HG03565 (cell line): ENCODE results near the gene RBM34.
"Not testable (repeated sequence)": the region's sequence is repeated elsewhere in the genome, so short reads cannot be mapped to it uniquely, and the experiment has no call there.

Experiments used
- ATAC-seq: cut with Tn5 transposase; IDR thresholded peaks from one replicate; pipeline ENCODE4 v1.9.1; 2021; ENCODE audit warnings: mild to moderate bottlenecking, moderate library complexity; ENCODE audit not compliant: unreplicated experiment

The RBM34 gene

GRCh38 chr1:235122348-235122747, 38.7 kb downstream of the RBM34 start:
- ATAC-seq, result no peak

GRCh38 chr1:235113183-235113917, 47.7 kb downstream of the RBM34 start:
- ATAC-seq, result no peak

- ATAC-seq, result no peak
Observed at GRCh38 chr1:235112297-235113182, 48.5 kb downstream of the RBM34 start.

DNA sequence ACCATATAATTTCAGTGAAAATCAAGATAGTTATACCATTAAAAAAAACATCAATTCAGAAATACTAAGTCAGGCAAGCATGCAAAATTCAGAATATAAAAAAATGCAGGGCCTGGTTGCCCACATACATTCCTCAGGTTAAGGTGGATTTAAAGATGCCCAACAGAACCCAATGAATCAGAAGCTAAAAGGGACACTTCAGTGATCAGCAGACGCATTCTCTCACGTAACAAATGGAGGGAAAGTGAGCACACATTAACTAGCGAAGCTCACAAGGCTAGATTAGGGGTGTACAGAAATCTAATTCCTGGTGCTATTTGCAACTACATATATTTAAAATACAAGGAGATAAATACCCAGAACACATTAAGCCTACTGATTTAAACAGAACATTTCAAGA, 49.9 kb downstream of the RBM34 start:
- no peak for ATAC-seq

- ATAC-seq, result no peak
Observed at GRCh38 chr1:235108876-235109275, 52.2 kb downstream of the RBM34 start.

GRCh38 chr1:235108185-235108593, 52.9 kb downstream of the RBM34 start:
- ATAC-seq, result no peak

- ATAC-seq, result no peak
Observed at GRCh38 chr1:235107368-235108184, 53.5 kb downstream of the RBM34 start.

GRCh38 chr1:235106457-235106856, 54.6 kb downstream of the RBM34 start:
- no peak for ATAC-seq

DNA sequence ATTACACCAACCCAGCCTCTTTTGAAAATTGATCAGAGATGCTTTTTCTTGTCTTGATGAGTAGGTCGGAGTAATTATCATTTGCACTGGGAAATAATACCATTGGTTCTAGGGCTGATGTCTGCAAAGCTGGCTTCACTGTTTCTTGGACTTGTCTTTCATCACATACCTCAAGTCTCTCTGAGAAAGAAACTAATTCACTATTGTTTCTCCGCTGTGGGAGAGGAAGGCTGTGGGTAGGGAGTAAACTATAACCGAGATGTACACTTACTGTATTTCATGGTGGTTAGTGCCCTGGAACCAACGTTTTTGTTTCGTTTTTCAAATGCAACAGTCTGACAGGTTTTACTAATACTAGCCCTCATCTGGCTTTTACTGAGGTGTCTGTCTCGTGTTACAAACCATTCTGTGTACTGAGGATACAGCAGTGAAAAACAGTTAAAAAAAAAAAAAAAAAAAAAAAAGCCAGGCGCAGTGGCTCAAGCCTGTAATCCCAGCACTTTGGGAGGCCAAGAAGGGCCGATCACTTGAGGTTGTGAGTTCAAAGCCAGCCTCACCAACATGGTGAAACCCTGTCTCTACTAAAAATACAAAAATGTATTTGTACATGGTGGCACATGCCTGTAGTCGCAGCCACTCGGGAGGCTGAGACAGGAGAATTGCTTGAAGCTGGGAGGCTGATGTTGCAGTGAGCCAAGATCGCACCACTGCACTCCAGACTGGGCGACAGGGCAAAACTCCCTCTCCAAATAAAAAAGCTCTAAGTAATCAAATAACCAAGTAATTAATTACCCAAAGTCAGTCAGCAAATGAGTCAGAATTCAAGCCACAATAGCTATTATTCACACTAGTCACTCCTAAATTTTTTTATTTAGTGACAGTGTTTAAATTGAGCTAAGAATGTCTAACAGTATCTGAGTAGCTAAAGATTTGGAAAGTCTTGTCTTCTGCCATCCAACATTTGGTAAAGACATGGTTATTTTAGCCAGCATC, 55.7 kb downstream of the RBM34 start:
- ATAC-seq, result peak; percentile 75

DNA sequence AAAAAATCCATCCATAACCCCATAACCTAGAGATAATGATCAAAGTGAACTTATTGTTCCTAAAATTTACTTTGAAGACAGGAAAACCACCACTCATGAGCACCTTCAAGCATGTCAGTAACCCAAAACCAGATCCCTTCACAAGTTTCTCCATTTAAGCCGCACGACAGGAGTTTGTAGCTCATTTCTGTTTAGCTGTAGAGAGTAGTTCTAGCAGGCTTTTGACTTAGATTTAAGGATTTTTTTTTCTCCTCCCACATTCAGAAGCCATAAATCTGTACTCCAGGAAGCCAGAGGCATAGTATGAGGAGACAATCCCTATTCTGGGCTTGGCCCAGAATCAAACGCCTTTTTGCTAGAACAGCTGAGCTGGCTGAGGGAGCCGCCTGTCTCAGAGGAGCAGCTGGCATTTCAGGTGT, 58.0 kb downstream of the RBM34 start:
- no peak for ATAC-seq

- no peak for ATAC-seq
Observed at GRCh38 chr1:235102259-235102582, 58.8 kb downstream of the RBM34 start.

DNA sequence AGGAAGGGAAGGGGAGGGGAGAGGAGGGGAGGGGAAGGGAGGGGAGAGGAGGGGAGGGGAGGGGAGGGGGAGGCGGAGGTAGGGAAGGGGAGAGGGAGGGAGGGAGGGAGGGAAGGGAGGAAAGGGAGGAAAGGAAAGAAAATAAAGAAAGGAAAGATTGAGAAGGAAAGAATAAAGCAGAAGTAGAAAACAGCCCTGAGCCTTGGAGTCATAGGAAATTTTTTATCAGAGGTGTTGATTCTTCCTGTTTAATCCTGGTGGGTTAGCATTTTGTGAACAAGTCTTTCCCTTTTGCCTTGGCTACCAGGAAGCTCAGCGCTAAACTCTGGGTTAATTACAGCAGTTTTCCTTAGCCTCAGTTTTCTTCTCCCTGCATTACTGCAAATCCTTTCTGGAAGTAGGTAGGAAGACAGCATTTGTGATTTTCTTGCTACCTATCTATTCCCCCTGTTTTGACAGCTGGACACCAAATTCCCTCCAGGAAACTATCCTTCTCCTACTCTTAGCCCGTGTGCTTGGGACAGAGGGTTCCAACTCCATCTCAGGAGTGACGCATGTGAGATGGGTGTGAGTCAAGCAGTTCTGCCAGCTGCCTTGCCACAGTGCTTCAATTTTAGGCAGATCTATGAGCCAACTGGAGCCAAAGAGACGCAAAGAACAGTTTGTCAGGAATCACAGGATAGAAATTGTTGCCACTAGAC, 59.3 kb downstream of the RBM34 start:
- ATAC-seq, result no peak

DNA sequence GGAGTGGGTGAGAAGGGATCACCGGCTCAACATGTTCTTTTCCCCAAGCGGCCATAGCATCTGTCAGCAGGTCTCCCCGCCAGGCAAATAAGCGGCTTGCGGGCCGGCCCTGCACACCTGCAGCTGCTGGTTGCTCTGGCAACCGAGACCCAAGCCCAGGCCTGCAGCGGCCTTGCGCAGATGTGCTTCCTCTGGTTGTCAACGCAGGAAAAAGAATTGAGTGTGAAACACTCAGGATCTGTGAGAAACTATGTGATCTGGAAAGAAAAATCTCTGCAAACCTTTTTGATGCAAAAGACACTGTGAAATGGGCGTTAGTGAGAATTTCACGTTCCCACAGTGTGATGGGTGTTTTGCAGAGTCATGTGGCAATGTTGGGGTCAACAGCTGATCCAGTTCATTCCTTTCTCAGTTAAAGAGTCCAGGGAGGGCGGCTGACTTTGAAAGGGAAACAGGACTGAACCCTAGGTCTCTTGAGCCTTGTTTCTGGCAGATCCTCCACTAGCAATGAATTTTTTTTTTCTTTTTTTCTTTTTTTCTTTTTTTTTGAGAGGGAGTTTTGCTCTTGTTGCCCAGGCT, 60.8 kb downstream of the RBM34 start:
- ATAC-seq, result no peak

GRCh38 chr1:235098991-235099390, 62.1 kb downstream of the RBM34 start:
- no peak for ATAC-seq

DNA sequence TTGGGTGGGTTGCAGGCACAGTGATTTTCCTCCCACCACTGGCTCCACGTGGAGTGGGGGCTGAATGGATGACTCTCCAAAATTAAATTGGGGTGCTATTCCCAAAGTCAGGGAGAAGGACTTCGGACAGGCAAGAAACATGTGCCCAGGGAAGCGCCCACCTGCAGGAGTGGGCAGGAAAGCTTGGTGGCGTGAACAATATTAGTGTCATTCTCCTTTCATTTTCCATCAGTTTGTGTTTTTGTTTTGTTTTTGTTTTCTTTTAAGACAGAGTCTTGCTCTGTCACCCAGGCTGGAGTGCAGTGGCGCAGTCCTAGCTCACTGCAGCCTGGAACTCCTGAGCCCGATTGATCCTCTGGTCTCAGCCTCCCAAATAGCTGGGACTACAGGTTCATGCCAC, 62.5 kb downstream of the RBM34 start:
- ATAC-seq, result no peak

DNA sequence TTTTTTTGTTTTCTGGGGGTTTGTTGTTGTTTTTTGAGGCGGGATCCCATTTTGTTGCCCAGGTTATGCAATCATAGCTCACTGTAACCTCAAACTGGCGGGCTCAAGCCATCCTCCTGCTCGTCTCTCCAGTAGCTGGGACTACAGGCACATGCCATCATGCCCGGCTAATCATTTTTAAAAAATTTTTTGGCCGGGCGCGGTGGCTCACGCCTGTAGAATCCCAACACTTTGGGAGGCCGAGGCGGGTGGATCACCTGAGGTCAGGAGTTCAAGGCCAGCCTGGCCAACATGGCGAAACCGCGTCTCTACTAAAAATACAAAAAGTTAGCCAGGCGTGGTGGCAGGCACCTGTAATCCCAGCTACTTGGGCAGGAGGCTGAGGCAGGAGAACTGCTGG, 63.5 kb downstream of the RBM34 start:
- ATAC-seq, result not testable (repeated sequence)

DNA sequence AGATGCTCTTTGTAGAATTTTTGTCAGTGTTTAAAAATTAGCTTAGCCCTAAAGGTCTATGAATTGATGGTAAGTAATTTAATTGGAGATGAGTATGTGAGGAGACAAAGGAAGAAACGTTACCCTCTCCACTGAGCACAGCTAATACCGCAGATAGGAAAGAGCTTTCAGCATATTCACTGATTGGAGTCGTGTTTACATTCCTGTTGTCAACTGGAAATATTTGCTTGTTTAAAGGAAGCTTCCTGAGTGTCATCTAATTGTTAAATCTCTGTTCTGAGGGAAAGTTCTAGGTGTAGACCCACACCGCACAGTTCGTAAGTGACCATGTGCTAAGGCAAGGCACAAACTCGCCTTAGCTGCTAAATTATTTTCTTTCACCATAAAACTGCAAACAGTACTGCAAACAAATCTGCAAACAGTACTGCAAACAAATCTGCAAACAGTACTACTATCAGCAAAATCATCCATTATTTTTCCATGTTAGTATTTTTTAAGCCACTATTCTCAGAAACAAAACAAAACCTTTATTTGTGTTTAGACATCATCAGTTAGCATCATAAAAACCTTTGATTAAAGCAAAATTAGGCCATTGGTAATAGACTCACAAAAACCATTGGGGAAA, 65.0 kb downstream of the RBM34 start:
- no peak for ATAC-seq

DNA sequence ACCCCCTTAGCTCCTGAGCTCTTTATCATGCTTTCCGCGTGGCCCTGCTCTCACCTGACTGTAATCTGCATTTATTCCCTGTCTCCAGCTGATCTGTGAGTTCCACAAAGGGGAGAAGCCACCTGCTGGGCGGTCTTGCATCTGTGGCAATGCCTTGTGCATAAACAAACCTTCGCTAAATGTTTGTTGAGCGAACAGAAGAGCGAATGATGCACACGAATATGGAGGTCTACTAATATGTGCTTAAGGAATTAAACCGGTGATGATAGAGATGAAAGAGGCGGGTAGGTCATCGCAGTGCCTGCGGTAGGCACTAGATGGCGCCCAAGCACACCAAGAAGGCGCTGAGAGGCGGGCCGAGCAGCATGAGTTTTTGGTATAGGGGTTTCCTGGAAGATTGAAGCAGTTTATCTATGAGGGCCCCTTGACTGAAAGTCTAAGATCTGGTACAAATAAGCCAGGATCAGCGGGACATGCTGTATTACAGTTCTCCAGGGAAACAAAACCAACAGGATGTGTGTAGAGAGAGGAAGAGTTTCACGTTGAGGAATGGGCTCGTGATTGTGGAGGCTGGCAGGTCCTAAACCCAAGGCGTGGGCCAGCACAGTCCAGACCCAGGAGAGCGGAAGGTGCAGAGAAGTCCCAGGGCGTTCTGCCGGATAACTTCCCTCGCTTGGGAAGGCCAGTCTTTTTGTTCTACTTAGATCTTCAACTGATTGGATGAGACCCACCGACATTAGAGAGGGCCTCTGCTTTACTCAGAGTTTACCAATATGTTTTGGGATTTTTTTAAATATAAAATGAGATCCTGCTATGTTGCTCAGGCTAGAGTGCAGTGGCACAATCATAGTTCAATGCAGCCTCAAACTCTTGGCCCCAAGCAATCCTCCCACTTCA, 67.1 kb downstream of the RBM34 start:
- ATAC-seq, result no peak
